Endothelial cell of umbilical vein (primary cell): ENCODE measurements around the gene JARID2. TPM values are rescaled to one million over a fixed set of nuclear protein-coding genes. Genes with fewer than 3 reads are reported as not detected.

ENCODE experiments used
- BruUV-seq: library from RNA; stranded (reverse); fragments of 400-500 nt; replicated peaks from 2 replicates; lab custom pipeline; 2021; lab: Mats Ljungman, UMichigan
- CTCF ChIA-PET: fragments of 300-600, 350-600 bp; sonication (Branson Sonifier 250); formaldehyde crosslinking; loops from one replicate; lab custom pipeline; 2021; ENCODE audit warnings: antibody characterized with exemption, inconsistent platforms; lab: Charles Lee
- POLR2A ChIA-PET: fragments of 300-600, 350-600 bp; sonication (Branson Sonifier 250); formaldehyde crosslinking; loops from one replicate; lab custom pipeline; 2021; ENCODE audit warnings: antibody characterized with exemption, inconsistent platforms; lab: Charles Lee
- DNase-seq: peaks from one replicate; pipeline ENCODE4 v3.0.0-alpha.2; 2011; ENCODE audit warnings: low read depth, low spot score
- FAIRE-seq: peaks from 2 replicates; lab custom pipeline; 2011; peaks lifted over from hg19 to GRCh38; lab: Jason Lieb, UNC
- H2AFZ ChIP-seq: 2 replicates; pipeline ENCODE4 v1.6.0; 2012; ENCODE audit warnings: low read depth, low read length, control low read depth, inconsistent platforms
- H3K27ac ChIP-seq: 2 replicates; pipeline ENCODE4 v1.5.1; 2011; ENCODE audit warnings: low read depth, mild to moderate bottlenecking, control low read depth, low read length, moderate library complexity; ENCODE audit not compliant: insufficient read depth
- H3K27me3 ChIP-seq, 2 experiments: 2 replicates each; pipeline versions ENCODE4 v1.6.0 to v1.6.1; 2011; ENCODE audit warnings: low read length in 2 of 2, mixed read lengths in 1 of 2; ENCODE audit not compliant: control insufficient read depth in 2 of 2, insufficient read depth in 2 of 2
- H3K36me3 ChIP-seq, 2 experiments: 2 replicates in 1 of 2; 3 replicates in 1 of 2; pipeline ENCODE4 v1.5.1; 2011; ENCODE audit warnings: low read length in 2 of 2, mild to moderate bottlenecking in 1 of 2, moderate library complexity in 1 of 2; ENCODE audit not compliant: control insufficient read depth in 2 of 2, insufficient read depth in 2 of 2; ENCODE audit errors: extremely low read depth in 1 of 2
- H3K4me1 ChIP-seq: 3 replicates; pipeline ENCODE4 v1.5.1; 2011; ENCODE audit warnings: mild to moderate bottlenecking, low read length; ENCODE audit not compliant: control insufficient read depth, insufficient read depth; ENCODE audit errors: extremely low read depth
- H3K4me2 ChIP-seq: 2 replicates; pipeline ENCODE4 v1.6.1; 2011; ENCODE audit warnings: low read length, control low read depth, mixed read lengths; ENCODE audit not compliant: insufficient read depth
- H3K4me3 ChIP-seq, 3 experiments: fragments of 200-600 bp in 1 of 3; sonication (generic), shearing (Covaris generic) in 1 of 3; replicated peaks in 1 of 3; 2 replicates each; pipeline ENCODE4 v1.5.1; 2011 to 2016; ENCODE audit warnings: control low read depth in 3 of 3, low read length in 3 of 3, mild to moderate bottlenecking in 2 of 3, inconsistent platforms in 1 of 3, low read depth in 1 of 3, moderate library complexity in 1 of 3; ENCODE audit not compliant: insufficient read depth in 1 of 3
- H3K79me2 ChIP-seq: 2 replicates; pipeline ENCODE4 v1.6.0; 2012; ENCODE audit warnings: low read length, inconsistent platforms; ENCODE audit not compliant: control insufficient read depth, insufficient read depth
- H3K9ac ChIP-seq: replicated peaks from 2 replicates; pipeline ENCODE3; 2011; ENCODE audit warnings: low read length, control low read depth; ENCODE audit not compliant: insufficient read depth; ENCODE audit errors: extremely low read depth
- H3K9me1 ChIP-seq: replicated peaks from 3 replicates; pipeline ENCODE4 v1.6.0; 2011; ENCODE audit warnings: mild to moderate bottlenecking, low read length; ENCODE audit not compliant: control insufficient read depth, insufficient read depth; ENCODE audit errors: extremely low read depth
- H3K9me3 ChIP-seq: replicated peaks from 2 replicates; pipeline ENCODE4 v1.5.1; 2012; ENCODE audit warnings: low read length, inconsistent platforms; ENCODE audit not compliant: control insufficient read depth, insufficient read depth
- H4K20me1 ChIP-seq: replicated peaks from 2 replicates; pipeline ENCODE3; 2011; ENCODE audit warnings: mild to moderate bottlenecking, low read length; ENCODE audit not compliant: control insufficient read depth, insufficient read depth; ENCODE audit errors: extremely low read depth
- CTCF ChIP-seq, 2 donors: IDR thresholded peaks; 1 replicate in 1 of 2; 2 replicates in 1 of 2; pipeline ENCODE4 v1.5.1; 2011; ENCODE audit warnings: low read length in 2 of 2, mild to moderate bottlenecking in 2 of 2, moderate library complexity in 2 of 2, control low read depth in 1 of 2, inconsistent platforms in 1 of 2, low read depth in 1 of 2; ENCODE audit not compliant: insufficient read depth in 1 of 2; ENCODE audit errors: extremely low read depth in 1 of 2
- GATA2 ChIP-seq: IDR thresholded peaks from 2 replicates; pipeline ENCODE4 v1.7.0; 2011; ENCODE audit warnings: low read depth, mild to moderate bottlenecking, moderate library complexity, mixed read lengths, low read length; ENCODE audit not compliant: insufficient read length, insufficient read depth
- POLR2A ChIP-seq: IDR thresholded peaks from 2 replicates; pipeline ENCODE4 v1.6.1; 2012; ENCODE audit warnings: low read depth, mild to moderate bottlenecking, control low read depth, low read length
- POLR2AphosphoS5 ChIP-seq: IDR thresholded peaks from 2 replicates; pipeline ENCODE4 v1.6.1; 2012; ENCODE audit warnings: low read depth, mild to moderate bottlenecking, control low read depth, low read length, moderate library complexity; ENCODE audit not compliant: insufficient read depth
- dilution Hi-C: fragments of 300-500 bp; cut with MboI; formaldehyde crosslinking; loops from one replicate; pipeline ENCODE4 v1.15.0; 2019; ENCODE audit warnings: low sequenced_read_pairs; ENCODE audit not compliant: extremely low pct_ligation_motif_present
- intact Hi-C: fragments of 100-400 bp; cut with micrococcal nuclease; formaldehyde crosslinking; loops from one replicate; pipeline ENCODE4 v1.10.0; 2022
- polyA plus RNA-seq, 4 experiments: library from polyadenylated mRNA; depleted of rRNA in 3 of 4; stranded (reverse) in 3 of 4; unstranded in 1 of 4; fragments of >200 nt; gene quantifications; 2 replicates each; pipeline versions ENCODE4 v1.2.1 to v1.2.3, GENCODE V29; 2011 to 2012; ENCODE audit warnings: missing spikeins in 1 of 4
- total RNA-seq: library from RNA; stranded (reverse); gene quantifications from 2 replicates; pipeline ENCODE4 v1.2.3, GENCODE V29; 2021

JARID2 gene
- total and polyA plus RNA-seq, 2 donors (not counting 3 experiments of a cell fraction or from before 2014, with no cell fraction given) = 2.9 to 10.6 TPM

- Histone ChIP-seq H3K4me1 (no peaks in the 10 kb centered on the region), H4K20me1 (no peaks in the 10 kb centered on the region), H2AFZ (no peak overlapping the region), H3K27me3 (no peaks in the 10 kb centered on the region), H3K9ac (no peak overlapping the region), H3K9me3 (no peaks in the 10 kb centered on the region), H3K79me2 (no peaks in the 10 kb centered on the region), H3K4me3 (no peak overlapping the region), H3K4me2 (no peak overlapping the region), H3K9me1 (no peaks in the 10 kb centered on the region), H3K36me3 (no peaks in the 10 kb centered on the region), H3K27ac (no peak overlapping the region)
- no peak for FAIRE-seq
- ChIA-PET CTCF (no interaction called here), POLR2A (no interaction called here)
- dilution Hi-C loops (no loop called here), intact Hi-C loops (no loop called here)
- no peak for TF ChIP-seq POLR2A
- no peak for TF ChIP-seq POLR2AphosphoS5
- no peak for TF ChIP-seq CTCF (IDR thresholded peaks at IDR 0.05; ENCODE audit: extremely low read depth in 1 of 2, insufficient read depth in 1 of 2, low read depth in 1 of 2, low read length in 2 of 2)
- no peak for TF ChIP-seq GATA2
- BruUV-seq = no TSS peak
- no peak for DNase-seq
Observed at GRCh38 chr6:15232836-15233510, 12.9 kb upstream of the JARID2 start.
